Stimulated activated CD4-positive, alpha-beta T cell treated with anti-CD3 and anti-CD28 coated beads, TNF-alpha, amount 100 ng/mL, for 4 hours (primary cell): ENCODE results near the gene STK11.
"Not testable (repeated sequence)": the region's sequence is repeated elsewhere in the genome, so short reads cannot be mapped to it uniquely, and the experiment has no call there.

ENCODE experiments used
- DNase-seq, 3 experiments: peaks; one replicate each; pipeline ENCODE4 v3.0.0-alpha.2; 2020; ENCODE audit warnings: low read depth in 3 of 3

The STK11 gene

DNA sequence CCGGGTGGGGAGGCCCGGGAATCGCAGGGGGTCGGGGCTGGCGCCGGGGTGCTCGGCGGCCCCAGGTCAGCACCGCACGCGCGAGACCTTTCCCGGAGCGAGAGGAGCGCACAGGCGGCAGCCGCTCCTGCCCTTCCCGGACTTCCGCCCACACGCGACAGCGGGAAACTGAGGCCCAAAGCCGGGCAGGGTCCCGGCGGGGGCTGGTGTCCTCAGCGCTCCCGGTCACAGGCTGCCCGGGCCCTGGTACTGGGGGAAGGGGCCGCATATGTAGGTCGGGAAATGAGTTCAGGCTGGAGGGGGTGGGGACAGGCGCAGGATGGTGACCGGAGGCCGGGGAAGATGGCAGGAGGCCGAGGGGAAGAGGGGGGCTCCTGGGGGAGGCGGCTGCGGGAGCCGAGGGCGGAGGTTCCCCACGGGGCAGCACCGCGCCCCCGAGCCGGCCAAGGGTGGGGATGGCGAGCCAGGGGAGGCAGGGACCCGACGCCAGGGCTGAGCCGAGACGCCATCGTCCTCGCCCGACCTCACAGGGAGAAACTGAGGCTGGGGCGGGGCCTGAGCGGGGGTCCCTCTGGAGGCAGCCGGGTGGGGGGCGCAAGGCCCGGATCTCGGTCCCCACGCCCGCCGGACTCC, 31.6 kb downstream of the STK11 start:
- DNase-seq, result no peak

DNA sequence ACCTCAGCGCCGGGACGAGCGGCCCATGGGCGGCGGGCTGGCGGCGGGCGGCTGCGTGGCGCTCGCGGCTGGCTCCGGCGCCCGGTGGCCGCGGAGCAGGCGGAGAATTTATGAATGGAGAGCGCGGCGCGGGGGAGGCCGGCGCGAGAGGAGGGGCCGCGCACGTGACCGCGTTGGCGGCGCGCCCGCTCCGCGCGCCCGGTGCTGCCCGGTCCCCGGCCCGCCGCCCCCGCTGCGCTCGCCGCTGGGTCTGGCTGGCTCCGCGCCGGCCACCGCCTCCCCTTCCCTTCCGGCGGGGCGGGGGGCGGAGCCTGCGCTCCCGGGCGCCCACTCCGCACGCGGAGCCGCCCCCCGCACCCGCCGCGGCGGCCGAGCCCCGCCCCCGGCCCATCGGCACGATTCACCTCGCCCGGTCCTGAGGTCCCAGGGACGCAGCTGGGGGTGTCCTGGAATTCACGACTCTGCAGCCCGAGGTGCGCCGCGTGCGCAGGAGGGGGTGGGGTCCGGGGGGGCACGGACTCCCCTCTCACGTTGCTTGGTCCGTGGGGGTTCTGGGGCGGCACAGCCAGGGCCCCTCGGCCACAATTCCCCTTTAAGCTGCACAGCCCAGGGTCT, 32.3 kb downstream of the STK11 start, which contains the start of gene CBARP:
TSS of gene CBARP (minus strand) at position 252 of the 615 bp plus-strand sequence. CDS start 1,905 bp downstream, outside the sequence.
- DNase-seq, result no peak

DNA sequence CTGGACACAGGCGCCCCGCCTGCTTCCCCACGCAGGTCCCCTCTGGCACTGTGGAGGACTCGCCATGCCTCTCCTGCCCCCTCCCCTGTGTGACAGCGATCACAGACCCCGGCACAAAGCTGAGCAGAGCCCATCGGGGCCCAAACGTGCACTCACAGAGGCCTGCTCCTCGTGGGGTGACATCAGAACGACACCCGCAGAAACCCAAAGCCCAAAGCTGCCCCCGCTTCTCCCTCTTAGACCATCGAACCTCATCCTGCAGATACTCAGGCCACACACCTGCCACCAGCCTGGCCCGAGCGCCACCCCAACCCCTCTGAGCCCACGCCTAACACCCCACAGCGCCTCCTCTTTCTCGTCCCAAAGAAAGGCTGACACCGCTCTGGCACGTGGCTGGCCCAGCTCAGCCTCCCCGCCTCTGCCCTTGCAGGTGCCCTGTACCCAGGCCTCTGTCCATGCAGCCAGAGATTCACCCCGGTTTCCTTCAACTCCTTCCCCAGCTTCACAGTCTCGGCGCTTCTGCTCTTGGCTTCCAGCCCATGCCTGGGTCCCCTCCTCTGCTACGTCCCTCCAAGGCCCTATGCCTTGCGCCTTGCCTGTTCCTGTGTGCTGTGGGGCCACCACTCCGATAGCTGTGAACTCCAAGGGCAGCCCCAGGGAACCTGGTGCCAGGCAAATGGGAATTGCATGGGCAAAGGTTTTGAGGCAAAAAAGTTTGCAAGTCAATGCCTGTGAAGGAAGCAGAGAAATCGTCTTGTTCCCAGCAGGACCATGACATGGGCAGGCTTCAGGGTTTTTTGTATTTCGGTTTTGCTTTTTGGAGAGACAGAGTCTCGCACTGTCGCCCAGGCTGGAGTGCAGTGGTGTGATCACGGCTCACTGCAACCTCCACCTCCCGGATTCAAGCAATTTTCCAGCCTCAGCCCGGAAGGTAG, 33.1 kb downstream of the STK11 start:
- no peak for DNase-seq

DNA sequence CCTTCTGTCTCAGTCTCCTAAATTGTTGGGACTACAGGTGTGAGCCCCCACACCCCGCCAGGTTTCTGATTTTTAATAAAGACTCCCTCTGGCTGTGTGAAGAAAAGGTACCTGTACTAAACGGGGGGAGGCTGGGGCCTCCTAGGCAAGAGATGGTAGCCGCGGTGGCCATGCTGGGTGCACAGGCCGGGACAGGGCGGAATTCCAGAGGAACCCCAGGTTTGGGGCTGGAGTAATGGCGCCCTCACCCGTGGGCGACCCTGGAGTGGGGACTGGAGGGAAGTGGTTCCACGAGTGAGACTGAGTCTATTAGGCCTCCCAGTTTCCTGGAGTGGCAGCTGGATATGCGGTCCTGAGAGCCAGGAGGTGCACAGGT, 33.8 kb downstream of the STK11 start:
- DNase-seq, result no peak

DNA sequence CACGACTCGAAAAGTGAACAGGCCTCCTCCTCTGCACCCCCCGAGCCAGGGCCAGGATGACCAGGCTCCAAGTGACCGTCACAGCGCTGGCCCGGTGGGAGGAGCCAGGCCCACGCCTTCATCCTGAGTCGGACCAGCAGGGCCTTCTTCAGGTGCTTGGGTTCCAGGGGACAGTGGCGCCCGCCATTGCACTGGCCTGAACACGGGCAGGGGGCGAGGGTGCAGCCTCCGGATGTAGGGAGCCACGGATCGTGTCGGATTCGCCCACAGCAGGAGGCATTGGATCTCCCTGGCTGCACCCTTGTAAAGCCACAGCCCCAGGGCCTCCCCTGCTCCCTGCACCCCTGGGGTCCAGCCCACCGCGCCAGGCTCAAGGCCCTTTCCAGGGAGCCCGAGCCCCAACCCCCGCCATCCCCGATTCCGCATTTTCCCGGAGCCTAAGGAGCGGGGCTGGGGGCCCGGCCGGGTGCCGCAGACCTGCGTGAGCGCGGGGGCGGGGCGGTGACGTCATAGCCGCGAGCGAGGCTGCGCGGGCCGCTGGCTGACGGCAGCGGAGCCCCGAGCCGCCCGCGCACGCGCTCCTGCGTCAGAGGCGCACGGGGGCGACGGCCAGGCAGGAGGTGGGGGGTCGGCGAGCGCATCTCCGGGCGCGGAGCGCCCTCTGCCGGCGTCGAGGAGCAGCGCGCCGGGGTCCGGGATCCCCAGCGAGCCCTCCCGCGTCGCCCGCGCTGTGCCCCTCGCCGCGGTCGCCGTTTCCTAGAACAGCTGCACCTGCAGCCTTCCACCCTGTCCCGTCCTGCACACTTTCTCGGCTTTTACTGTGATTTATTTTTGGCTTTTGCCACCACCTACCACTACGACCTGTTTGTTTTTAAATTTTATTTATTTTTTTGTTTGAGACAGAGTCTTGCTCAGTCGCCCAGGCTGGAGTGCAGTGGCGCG, 34.5 kb downstream of the STK11 start:
- peak; percentile 86 to 90 (median 90) for DNase-seq

DNA sequence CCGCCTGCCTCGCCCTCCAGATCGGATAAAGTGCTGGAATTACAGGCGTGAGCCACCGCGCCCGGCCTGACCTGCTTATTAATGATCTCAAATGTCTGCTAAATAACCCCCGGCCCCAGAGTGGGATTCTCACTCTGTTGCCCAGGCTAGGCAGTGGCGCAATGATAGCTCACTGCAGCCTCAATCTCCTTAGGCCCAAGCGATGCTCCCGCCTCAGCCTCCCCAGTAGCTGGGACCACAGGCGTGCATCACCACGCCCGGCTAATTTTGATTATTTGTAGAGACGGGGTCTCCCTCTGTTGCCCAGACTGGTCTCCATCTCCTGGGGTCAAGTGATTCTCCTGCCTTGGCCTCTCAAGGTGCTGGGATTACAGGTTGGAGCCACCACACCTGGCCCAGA, 35.3 kb downstream of the STK11 start:
- no peak for DNase-seq

DNA sequence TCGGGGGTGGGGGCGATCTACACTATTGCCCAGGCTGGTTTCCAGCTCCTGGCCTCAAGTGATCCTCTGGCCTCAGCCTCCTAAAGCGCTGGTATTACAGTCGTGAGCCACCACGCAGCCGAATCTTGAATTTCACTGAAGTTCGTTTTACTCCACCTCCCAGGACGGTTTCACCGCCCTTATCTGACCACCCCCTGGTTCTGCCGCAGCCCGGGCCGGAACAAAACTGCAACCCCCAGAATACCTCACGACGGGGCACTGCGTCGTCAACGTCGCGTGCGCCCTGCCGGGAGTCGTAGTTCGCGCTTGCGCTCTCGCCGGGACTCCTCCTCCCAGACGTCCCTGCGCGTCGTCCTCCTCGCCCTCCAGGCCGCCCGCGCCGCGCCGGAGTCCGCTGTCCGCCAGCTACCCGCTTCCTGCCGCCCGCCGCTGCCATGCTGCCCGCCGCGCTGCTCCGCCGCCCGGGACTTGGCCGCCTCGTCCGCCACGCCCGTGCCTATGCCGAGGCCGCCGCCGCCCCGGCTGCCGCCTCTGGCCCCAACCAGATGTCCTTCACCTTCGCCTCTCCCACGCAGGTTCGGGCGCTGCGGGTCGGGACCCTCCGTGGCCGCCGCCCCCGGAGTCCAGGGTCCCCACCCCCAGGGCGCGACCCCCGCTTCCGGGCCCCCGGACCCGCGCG, 36.0 kb downstream of the STK11 start, which contains the start of gene ATP5F1D:
TSS of gene ATP5F1D (plus strand) at position 335 of the 679 bp plus-strand sequence. CDS start at position 435, 100 bp downstream.
- peak; percentile 76 to 84 (median 80) for DNase-seq

DNA sequence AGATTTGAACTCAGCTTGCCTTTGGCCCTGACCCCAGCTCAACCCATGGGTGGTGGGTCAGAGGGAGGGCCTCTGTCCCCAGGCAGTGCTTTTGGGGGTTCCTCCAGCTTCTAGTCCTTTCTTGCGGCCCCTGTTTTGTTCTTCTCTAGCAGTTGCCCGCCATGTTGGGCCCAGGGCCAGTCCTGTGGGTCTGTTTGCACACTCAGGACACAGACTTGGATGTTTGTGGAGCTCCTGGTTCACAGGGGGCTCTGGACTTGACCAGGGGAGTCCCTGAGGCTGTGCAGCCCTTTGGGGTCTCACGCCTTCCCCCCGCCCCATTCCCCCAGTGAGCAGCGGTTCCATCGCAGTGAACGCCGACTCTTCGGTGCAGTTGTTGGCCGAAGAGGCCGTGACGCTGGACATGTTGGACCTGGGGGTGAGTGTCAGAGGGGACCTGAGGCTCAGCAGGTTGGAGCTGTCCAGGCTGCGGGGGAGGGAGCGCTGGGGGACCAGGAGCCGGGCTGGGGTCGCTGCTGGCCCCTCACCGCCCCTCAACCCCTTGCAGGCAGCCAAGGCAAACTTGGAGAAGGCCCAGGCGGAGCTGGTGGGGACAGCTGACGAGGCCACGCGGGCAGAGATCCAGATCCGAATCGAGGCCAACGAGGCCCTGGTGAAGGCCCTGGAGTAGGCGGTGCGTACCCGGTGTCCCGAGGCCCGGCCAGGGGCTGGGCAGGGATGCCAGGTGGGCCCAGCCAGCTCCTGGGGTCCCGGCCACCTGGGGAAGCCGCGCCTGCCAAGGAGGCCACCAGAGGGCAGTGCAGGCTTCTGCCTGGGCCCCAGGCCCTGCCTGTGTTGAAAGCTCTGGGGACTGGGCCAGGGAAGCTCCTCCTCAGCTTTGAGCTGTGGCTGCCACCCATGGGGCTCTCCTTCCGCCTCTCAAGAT, 38.5 kb downstream of the STK11 start:
- DNase-seq, result peak; percentile 74 to 79 (median 75)

DNA sequence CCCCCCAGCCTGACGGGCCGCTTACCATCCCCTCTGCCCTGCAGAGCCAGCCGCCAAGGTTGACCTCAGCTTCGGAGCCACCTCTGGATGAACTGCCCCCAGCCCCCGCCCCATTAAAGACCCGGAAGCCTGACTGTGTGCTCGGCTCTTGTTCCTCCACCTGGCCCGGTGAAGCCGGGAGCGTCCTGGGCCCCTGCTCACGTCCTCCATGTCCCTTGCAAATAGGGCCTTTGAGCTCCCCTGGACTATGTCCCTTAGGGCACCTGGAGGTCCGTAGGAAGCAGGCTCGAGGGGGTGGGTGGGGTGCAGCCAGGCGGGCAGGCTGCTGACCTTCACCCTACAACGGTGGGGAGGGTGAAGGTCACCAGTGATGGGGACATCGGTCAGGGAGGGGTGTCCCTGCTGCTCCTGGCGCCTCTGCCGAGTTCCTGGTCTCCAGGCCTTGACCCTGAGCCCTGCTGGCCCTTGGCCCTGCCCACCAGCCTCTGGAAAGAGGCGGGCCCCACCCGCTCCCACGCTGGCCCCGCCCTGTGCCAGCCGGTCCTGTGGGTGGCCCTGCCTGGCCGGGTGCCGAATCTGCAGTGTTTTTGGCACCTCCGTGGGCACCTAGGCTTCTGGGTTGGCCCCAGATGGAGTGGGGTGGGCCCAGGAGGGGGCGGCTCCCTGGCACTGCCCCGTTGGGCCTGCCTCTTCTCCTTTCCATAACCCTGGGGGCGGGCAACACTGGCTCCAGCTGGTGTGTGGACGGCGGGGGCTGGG, 39.3 kb downstream of the STK11 start:
- no peak for DNase-seq

DNA sequence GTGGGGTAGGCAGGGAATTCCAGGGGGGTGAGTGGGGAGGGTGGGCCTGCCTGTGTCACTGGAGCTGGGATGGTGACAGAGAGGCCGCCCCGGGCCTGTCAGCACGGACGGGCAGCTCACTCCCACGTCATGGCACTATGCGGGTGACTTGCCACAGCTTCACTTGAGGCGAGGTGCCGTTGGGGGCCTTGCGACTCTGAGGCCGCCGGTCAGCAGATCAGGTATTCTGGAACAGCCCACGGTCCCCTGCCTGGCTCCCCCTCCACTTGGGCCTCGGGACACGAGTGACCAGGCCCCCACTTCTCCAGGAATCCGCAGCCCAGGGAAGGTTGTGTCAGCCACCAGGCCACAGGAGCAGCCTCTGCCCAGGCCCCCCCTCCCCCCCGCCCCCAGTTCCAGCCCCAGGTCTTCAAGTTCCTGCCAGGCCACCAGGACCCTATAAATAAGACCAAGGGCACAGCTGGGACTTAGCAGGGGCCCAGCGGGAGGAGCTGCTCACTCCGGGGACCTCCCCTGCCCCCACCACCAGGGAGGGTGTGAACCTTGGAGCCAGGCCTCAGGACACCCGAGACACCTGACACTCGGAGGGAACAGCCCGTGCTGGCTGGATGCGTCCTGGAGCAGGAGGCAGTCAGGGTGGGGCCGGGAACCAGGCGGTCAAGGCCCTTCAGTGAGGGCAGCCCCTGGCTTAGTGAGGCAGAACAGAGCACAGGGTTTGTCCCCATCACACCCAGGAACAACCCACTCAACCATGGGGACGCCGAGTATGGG, 40.1 kb downstream of the STK11 start:
- no peak for DNase-seq

DNA sequence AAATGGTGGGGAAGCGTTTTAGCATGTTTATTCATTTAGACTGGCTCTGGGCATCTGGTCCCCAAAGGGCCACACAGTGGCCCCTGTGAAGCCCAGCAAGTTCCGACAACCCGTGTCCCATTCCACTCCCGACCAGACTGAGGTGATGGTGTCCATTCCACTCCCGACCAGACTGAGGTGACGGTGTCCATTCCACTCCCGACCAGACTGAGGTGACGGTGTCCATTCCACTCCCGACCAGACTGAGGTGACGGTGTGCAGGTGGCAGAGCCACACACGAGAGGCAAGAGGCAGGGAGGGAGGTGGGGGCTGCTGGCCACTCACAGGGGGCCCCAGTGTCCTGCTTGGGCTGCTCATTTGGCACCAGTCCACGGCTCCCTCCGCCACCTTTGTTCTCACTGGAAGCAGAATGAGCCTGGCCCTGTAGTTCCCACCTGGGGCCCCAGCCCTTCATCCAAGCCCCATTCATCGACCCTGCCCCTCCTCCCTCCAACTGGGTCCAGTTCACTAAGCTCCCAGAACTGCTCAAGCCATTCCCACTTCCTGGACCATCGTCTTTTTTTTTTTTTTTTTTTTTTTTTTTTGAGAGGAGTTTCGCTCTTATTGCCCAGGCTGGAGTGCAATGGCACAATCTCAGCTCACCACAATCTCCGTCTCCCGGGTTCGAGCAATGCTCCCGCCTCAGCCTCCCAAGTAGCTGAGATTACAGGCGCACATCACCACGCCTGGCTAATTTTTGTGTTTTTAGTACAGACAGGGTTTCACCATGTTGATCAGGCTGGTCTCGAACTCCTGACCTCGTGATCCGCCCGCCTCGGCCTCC, 40.9 kb downstream of the STK11 start:
- not testable (repeated sequence) for DNase-seq

DNA sequence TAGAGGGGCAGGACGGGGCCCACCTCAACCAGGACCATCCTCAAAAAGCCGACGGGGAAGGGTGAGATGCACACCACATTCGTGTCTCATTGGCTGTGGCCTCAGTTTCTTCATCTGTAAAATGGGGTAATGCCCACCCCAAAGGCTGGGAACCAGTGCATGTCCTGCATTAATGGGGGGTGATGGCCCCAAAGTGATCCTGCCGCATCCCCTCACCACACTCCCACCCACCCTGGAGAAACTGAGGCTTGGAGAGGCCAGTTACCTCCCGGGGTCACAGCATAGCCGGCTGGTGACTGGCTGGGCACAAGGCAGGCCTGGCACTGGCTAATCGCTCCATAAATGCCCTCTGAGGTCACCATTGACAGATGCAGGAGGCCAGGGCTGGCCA, 42.2 kb downstream of the STK11 start:
- DNase-seq, result no peak

DNA sequence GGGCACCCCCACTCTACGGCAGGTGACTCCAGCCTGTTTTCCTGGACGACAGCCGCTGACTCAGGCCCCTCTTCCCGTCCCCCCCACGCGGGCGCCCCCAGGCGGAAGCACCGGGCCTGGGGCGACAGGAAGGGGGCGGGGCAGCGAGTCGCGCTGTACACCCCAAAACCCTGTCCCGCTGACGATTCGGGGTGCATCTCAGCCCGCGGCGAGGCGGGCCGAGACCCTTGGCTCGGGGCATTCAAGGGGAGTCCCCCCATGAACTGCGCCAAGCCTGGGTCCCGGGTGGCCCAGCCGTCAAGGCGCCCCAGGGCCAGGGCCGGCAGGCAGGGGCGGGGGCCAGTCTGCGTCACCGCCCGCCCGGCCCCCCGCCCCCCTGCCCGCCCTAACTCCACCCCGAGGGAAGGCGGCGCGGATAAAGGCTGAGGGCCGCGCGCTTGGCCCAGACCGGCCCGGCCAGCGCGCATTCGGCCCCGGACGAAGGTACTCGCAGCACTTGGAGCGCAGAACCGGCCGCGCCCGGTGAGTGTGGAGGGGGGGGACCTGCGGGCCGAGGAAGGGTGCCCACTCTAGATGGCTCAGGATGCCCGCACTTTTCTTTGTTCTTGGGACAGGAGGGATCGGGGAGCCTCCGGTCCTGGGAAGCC, 42.7 kb downstream of the STK11 start, which contains the start of gene MIDN:
TSS of gene MIDN (plus strand) at position 445 of the 647 bp plus-strand sequence. CDS start 1,714 bp downstream, outside the sequence.
- peak in 1 of 3 experiments; percentile 52 for DNase-seq

DNA sequence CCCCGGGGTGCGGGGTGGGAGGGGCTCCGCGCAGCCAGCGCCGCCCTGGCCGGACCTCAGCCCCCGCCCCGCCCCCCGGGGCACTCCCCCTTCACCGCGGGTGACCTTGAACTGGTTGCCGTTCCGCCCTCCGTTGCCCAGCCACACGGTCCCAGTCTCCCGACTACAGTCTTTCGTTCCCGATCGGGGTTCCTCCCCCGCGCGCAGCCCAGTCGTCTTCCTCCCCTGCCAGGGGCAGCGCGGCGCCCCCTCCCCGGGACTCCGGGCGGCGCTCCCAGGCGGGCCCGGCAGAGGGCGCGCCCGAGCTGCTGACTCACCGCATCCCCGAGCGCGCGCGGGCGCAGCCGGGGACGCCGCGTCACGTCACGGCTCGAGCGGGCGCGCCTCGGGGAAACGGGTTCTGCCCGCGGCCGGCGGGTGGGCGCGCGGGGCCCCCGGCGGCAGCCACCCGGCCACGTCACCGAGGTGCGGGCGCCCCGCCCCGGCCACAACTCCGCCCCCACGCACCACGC, 43.3 kb downstream of the STK11 start:
- DNase-seq, result peak; percentile 74 to 79 (median 74)

DNA sequence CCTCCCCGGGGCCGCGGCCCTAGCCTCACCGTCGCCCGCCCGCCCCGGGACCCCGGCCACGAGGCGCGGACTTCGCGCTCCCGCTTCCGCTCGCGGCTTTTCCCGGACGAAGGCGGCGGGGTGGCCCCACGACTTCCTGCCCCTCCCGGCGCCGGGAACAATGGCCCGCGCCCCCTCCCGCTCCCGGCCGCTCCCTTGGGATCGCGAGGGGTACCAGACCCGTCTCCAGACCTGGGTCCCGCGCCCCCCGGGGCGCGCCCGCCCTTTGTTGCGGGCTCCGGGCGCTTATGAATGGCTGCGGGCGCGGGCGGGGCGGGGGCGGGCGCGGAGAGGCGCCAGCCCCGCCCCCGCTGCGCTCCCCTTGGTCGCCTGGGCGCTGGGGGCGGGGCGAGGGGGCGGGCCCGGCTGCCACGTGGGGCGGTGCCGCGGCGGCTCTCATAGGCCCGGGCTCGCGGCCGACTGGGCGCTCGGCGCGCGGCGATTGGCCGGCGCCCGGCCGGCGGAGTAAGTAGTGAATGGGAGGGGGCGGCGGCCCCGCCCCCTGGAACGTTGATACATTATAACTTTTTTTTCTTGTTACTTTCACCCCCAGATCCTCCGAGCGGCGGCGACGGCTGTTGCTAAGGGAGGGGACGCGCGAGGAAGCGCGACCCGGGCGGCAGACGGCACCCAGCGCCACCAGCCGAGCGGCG, 43.9 kb downstream of the STK11 start:
- DNase-seq, result peak; percentile 93
